Ascending aorta (tissue), 2 donors: ENCODE measurements around the gene FAAP100. TPM values are rescaled to one million over a fixed set of nuclear protein-coding genes. Genes with fewer than 3 reads are reported as not detected.

Experiments used
- DNase-seq, 2 donors: peaks; one replicate each; pipeline ENCODE4 v3.0.0-alpha.2; 2019; ENCODE audit warnings: low spot score in 2 of 2
- H3K27ac ChIP-seq, 2 donors: fragments of 200-600 bp; sonication (generic); one replicate each; pipeline ENCODE4 v1.5.1; 2016 to 2017; ENCODE audit warnings: mild to moderate bottlenecking in 1 of 2
- H3K27me3 ChIP-seq: fragments of 200-600 bp; sonication (generic); one replicate; pipeline ENCODE4 v1.5.1; 2017
- H3K36me3 ChIP-seq, 2 donors: fragments of 200-600 bp; sonication (generic); one replicate each; pipeline ENCODE4 v1.5.1; 2016
- H3K4me1 ChIP-seq, 2 donors: fragments of 200-600 bp; sonication (generic); one replicate each; pipeline ENCODE4 v1.5.1; 2016 to 2017; ENCODE audit warnings: mild to moderate bottlenecking in 1 of 2
- H3K4me3 ChIP-seq, 2 donors: fragments of 200-600 bp; sonication (generic); one replicate each; pipeline ENCODE4 v1.5.1; 2016 to 2017; ENCODE audit warnings: mild to moderate bottlenecking in 1 of 2
- H3K9me3 ChIP-seq, 2 donors: fragments of 200-600 bp; sonication (generic); one replicate each; pipeline ENCODE4 v1.5.1; 2016
- CTCF ChIP-seq, 3 experiments: fragments of 200-600 bp in 2 of 3; fragments of 450-650 bp in 1 of 3; sonication (generic) in 2 of 3; IDR thresholded peaks; one replicate each; pipeline ENCODE4 v1.5.1; 2016 to 2019; ENCODE audit warnings: antibody characterized with exemption in 3 of 3, mild to moderate bottlenecking in 1 of 3, moderate library complexity in 1 of 3
- intact Hi-C: fragments of 100-400 bp; cut with DNase I; formaldehyde crosslinking; loops from one replicate; pipeline ENCODE4 v1.15.1; 2023
- total RNA-seq: library from RNA; depleted of rRNA; stranded (reverse); fragments of >200 nt; gene quantifications from one replicate; pipeline ENCODE4 v1.1.0, GENCODE V29; 2016

The FAAP100 gene
- total RNA-seq, 1 donor from 2014 or later, result 75.6 TPM

- Histone ChIP-seq H3K27me3 (no peaks in the 10 kb centered on the region), H3K4me3 (peak overlapping the region in 1 of 2 donors; percentile 96), H3K9me3 (no peaks in the 10 kb centered on the region), H3K4me1 (peaks cover 21 to 47% of the 10 kb centered on the region in 2 donors), H3K36me3 (no peaks in the 10 kb centered on the region), H3K27ac (no peak overlapping the region)
- TF ChIP-seq CTCF (IDR thresholded peaks at IDR 0.05), result no peak
- intact Hi-C loops, result no loop called here
- DNase-seq, result no peak
Observed at GRCh38 chr17:81520021-81520901, 31.9 kb downstream of the FAAP100 start.

GRCh38 chr17:81519284-81520020 is 32.7 kb downstream of the FAAP100 start:
- no peaks in the 10 kb centered on the region for H3K9me3 ChIP-seq
- peak in 1 of 2 donors; percentile 77 for DNase-seq
- TF ChIP-seq CTCF (IDR thresholded peaks at IDR 0.05), result peak; percentile 25 to 58 (median 44)
- peak overlapping the region; percentile 65 to 96 for H3K4me3 ChIP-seq
- H3K27me3 ChIP-seq, result no peaks in the 10 kb centered on the region
- intact Hi-C loops, result loop anchor here (2.0 to 10.0 kb wide), 2 partner anchors 81 to 345 kb away; partner anchors contain the start of gene P4HB
- H3K36me3 ChIP-seq, result no peaks in the 10 kb centered on the region
- peak overlapping the region; percentile 95 to 100 for H3K27ac ChIP-seq
- H3K4me1 ChIP-seq, result peaks cover 21 to 47% of the 10 kb centered on the region in 2 donors

- DNase-seq, result no peak
- intact Hi-C loops, result loop anchor here (2.0 to 10.0 kb wide), 2 partner anchors 82 to 346 kb away; partner anchors contain the start of gene P4HB
- H3K4me1 ChIP-seq, result peaks cover 21 to 44% of the 10 kb centered on the region in 2 donors
Observed at GRCh38 chr17:81518785-81519283, 33.3 kb downstream of the FAAP100 start.

GRCh38 chr17:81518113-81518784 is 33.9 kb downstream of the FAAP100 start:
- Histone ChIP-seq H3K9me3 (no peaks in the 10 kb centered on the region), H3K4me1 (peaks cover 18 to 39% of the 10 kb centered on the region in 2 donors), H3K27ac (peak overlapping the region; percentile 95 to 100), H3K36me3 (no peaks in the 10 kb centered on the region), H3K4me3 (peak overlapping the region; percentile 65 to 96), H3K27me3 (no peaks in the 10 kb centered on the region)
- intact Hi-C loops, result loop anchor here (2.0 to 10.0 kb wide), 2 partner anchors 83 to 347 kb away; partner anchors contain the start of gene P4HB
- no peak for DNase-seq
- TF ChIP-seq CTCF (IDR thresholded peaks at IDR 0.05), result no peak

More at GRCh38 chr17:81518785-81519283, 33.3 kb downstream of the FAAP100 start:
- Histone ChIP-seq H3K27ac (peak overlapping the region; percentile 95 to 100), H3K27me3 (no peaks in the 10 kb centered on the region), H3K4me3 (peak overlapping the region; percentile 65 to 96), H3K36me3 (no peaks in the 10 kb centered on the region), H3K9me3 (no peaks in the 10 kb centered on the region)
- no peak for TF ChIP-seq CTCF (IDR thresholded peaks at IDR 0.05)
